Measurements from ENCODE around the gene PCYOX1L.
"Not testable (repeated sequence)": the region's sequence is repeated elsewhere in the genome, so short reads cannot be mapped to it uniquely, and the experiment has no call there.

PCYOX1L gene

GRCh38 chr5:149388498-149389190, 30.8 kb downstream of the PCYOX1L start:
- DNase-seq: no peak

DNA sequence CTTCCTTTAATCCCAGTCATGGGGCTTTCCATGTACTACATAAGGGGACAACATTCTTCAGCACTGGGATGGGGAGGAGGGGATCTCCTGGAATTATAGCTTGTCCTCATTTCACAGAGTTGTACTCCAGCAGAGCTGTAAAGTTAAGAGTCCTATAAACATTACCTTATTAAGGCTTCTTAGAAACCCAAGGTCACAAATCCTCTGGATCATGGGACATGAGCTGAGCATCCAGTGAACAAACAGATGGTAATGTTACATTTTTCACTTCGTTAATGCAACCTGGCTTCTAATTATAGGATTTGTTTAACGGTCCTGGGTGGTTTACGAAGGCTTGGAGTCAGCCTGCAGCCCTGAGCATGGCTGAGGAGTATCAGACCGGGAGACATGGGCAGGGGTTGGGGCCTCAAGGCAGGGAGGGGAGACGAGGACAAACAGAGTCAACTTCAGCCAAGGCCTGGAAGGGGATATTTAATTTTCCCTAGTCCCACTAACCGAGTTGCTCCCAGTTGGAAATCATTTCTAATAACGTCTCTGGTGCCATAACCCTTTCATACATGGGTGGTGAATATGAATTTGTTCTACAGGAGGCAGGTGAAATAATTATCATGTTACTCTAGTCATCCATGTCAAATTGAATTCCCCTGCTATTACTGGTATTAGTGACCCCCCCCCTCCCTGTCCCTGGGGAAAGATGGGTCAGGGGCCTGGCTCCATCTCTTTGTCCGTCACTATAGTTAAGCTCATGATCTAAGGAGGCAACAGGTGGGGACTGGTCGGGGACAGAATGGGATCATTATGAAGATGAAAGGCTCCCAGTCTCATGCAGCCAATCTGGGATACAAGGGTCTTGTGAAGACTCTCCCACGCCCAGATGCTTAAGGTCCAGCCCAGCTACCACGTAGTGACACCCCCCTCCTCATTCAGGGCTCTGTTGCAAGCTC, 32.0 kb downstream of the PCYOX1L start:
- DNase-seq: no peak

- not testable (repeated sequence) for DNase-seq
These were observed 33.2 kb downstream of the PCYOX1L start for GRCh38 chr5:149391076-149391475.

DNA sequence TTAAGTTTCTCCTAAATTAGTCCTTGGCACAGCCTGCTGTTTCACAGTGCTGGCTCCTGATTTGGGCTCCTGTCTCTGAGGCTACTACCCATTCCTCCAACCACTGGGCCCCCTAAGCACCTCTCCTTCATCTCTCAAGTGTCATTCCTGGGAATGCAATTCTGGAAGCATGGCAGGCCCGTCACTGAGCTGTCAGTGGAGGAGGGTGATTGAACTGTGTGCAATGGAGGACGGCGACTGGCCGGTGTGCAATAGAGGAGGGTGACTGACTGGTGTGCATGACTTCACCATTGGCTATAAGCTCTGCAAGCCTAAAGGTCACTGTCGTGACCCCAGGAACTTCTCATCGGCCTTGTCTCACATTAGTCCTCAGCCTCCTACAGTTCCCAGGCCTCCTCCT, 33.7 kb downstream of the PCYOX1L start:
- no peak for DNase-seq

DNA sequence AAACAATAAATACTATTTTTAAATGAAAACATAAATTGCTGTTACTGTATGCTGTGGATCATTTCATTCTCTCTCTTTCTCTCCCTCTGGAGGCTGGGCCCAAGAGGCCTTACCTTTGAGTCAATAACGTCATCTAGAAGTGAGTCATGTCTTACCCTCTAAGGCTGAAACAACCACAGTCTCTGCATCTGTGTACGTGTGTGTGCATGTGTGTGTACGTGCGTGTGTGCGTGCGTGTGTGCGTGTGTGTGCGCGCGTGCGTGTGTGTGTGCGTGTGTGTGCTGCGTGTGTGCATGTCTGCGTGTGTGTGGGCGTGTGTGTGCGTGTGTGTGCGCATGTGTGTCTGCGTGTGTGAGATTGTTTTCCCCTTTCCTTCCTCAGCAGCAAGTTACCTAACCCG, 34.9 kb downstream of the PCYOX1L start:
- no peak for DNase-seq

DNA sequence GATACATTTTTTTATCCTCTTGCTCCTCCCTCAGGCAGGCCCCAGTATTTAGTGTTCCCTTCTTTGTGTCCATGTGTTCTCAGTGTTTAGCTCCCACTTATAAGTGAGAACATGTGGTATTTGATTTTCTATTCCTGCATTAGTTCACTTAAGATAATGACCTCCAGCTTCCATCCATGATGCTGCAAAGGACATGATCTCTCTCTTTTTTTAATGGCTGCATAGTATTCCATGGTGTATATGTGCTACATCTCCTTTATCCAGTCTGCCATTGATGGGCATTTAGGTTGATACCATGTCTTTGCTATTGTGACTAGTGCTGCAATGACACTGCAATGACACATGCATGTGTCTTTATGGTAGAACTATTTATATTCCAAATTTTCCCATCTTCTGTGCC, 37.1 kb downstream of the PCYOX1L start:
- not testable (repeated sequence) for DNase-seq

GRCh38 chr5:149397530-149397929, 39.7 kb downstream of the PCYOX1L start:
- DNase-seq: no peak

- not testable (repeated sequence) for DNase-seq
These were observed 41.0 kb downstream of the PCYOX1L start for GRCh38 chr5:149398747-149399266.

DNA sequence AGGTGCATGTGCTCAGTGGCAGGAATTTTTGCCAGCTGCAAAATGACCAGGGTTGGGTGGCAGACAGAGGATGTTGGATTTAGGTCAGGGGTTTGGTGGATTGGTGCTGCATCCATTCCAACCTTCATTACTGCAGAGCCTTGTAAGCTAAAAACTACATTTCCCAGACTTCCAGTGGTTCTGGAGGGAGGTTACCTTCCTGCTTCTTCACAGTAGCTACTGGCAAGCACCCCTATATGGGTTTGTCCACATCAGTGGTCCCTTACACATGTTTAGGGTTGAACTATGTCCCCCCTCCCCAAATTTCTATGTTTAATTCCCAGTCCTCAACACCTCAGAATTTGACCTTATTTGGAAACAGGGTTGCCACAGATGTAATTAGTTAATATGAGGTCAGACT, 41.9 kb downstream of the PCYOX1L start:
- DNase-seq: no peak

DNA sequence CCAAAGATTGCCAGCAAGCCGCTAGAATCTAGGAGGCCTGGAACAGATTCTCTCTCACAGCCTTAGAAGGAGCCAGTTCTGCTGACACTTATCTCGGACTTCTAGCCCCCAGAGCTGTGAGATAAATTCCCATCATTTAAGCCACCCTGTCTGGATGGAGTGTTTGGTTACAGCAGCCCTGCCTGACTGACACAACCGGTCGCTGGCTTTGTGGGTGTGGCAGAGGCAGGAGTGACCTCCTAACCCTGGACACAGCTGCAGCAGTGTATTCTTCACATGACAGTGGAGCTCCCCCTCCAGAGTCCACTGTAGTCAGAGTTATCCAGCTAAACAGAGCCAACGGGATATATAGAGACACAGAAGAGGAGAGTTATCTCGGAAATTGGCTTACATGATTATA, 42.5 kb downstream of the PCYOX1L start:
- DNase-seq: no peak

- DNase-seq: no peak
These were observed 43.2 kb downstream of the PCYOX1L start for GRCh38 chr5:149401051-149401450.

- no peak for DNase-seq
These were observed 44.4 kb downstream of the PCYOX1L start for GRCh38 chr5:149402291-149402690.

DNA sequence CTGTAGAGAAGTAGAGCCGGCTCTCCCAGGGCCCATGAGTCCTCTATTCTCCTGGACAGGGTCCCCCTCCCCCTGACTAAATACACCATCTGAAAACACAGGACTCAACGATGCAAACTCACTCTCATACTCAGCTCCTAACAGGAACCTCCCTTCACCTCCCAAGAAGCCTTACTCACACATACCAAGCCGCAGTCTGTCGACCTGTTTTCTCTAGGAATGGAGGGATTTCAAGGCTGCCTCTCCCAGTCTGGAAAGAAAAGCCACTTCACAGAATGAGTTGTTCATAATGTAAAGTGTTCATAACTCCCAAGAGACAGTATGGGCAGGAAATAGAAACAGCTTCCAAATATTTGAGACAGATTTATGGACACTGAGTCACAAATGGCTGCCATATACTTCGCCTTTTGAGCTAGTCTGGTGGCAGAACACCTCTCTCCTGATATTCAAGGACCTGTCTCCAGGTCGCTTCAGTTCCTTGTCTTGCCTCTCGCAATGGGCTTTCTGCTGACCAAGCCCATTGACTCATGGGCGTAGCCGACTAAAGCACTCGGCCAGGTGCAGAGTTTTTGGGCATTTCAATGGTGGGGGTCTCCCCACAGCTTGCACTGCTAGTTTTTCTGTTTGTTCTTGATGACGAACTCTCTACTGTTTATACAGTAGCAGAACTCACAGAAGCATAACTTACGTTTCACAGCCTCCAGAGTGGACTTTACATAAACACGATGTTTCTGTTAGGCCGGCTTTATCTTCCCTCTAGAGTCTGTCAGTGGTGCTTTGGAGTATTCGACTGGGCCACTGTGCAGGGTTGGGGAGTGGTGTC, 46.3 kb downstream of the PCYOX1L start:
- no peak for DNase-seq

- no peak for DNase-seq
These were observed 47.1 kb downstream of the PCYOX1L start for GRCh38 chr5:149404746-149405549.

GRCh38 chr5:149405550-149406202, 47.8 kb downstream of the PCYOX1L start:
- no peak for DNase-seq

GRCh38 chr5:149406203-149406978, 48.5 kb downstream of the PCYOX1L start:
- DNase-seq: no peak

DNA sequence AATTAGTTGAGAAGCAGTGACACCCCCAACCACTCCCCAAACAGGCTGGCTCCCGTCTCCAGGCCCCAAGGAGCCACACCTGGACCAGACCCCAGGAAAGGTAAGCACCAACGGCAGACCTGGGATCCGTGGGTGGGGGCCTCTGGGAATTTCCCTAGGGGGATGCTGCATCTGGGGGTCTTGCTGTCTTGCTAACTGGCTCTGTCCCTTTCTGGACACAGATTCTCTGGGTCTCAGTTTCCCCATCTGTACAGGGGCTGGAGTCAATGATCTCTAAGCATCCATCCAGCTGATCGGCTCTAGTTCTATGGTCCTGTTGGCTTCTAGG, 49.1 kb downstream of the PCYOX1L start:
- DNase-seq: no peak

DNA sequence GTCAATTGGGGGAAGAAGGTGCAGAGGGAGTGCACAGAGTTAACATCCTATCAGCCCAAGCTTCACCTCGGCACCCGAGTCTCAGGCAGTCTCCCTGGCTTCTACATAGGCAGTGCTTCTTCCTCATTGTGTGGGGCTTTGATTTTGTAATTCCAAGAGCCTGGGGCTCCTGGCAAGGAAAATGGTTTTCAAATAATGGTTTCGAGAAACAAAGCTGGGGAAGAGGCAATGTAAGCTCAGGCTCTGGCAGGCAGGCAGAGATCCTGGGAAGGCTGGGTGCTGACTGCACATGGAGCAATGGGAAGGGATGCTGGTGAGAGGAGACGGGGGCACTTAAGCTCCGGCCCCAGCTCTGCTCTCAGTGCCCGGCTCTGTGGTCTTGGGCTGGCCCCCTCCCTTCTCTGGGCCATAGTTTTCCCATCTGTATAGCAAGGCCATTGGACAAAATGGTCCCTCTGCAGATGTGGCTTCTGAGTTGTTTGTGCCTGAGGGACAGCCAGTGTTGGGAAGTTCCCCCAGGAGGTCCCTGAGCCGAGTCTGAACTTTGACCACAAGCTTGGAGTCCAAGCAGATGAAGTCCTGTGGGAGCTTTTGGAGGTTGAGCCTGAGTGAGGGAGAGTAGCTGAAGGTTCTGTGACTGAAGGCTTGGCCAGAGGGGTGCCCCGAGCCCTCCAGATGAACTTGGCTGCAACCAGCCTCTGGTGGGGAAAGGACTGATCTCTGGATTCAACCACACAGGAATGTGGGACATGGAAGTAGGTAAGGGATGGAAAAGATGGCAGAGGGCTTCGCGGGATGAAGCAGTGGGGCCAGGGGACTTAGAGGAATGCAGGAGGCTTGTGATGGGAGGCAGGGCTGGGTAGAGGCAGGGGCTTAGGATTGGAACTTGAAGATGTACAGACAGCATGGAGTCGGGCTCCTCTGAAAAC, 49.7 kb downstream of the PCYOX1L start:
- DNase-seq: no peak

DNA sequence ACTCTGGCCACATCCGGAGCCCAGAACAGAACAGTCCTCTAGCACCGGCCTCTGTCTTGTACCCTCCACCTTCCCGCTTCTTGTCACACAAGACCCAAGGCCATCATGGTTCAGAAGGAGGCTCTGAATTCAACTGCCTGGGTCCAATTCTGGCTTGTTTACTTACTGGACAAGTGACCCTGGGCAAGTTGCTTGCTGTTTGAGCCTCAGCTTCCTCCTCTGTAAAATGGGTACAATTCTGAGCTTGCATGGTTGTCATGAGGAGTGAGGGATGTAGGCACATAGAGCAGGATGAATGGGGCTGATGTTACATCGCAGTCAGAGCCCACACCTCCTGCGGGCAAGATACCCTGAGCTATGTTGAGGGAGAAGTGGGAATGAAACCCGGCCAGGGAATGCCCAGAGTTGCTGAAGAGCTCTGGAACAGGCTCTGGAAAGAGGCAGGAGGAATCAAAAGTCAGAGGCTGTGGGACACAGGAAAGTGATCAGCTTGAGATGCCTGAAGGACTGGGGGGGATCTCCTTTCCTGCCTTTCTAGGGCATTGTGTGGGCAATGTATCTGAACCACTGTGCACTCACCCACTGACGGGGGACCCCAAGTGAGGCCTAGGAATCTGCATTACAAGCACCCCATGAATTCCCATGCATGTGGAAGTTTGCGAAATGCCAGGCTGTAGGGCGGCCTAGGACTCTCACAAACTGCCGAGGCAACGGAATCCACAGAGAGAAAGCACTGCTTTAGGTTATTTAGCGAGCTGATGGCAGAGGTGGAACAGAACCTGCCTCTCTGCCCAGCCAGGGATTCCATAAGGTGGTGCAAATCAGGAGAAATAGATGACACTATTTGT, 50.6 kb downstream of the PCYOX1L start:
- DNase-seq: no peak

All from stimulated activated CD4-positive, alpha-beta T cell treated with anti-CD3 and anti-CD28 coated beads, Interleukin-12 subunit alpha, Interleukin-12 subunit beta, amount 100 ng/mL, for 4 hours (primary cell).